WTC11 (cell line): Measurements from ENCODE around the gene RAB6A. TPM values are rescaled to one million over a fixed set of nuclear protein-coding genes. Genes with fewer than 3 reads are reported as not detected.

ENCODE experiments used
- ATAC-seq: fragments of 200-7000 bp; cut with Tn5 transposase; 2 replicates; pipeline ENCODE4 v1.10.0; 2021; ENCODE audit warnings: mild to moderate bottlenecking, moderate library complexity
- CTCF ChIA-PET: fragments of 300-600 bp; sonication (Branson Sonifier 250); formaldehyde crosslinking; loops from one replicate; lab custom pipeline; 2021; ENCODE audit warnings: antibody characterized with exemption; lab: Charles Lee
- POLR2A ChIA-PET: fragments of 350-600 bp; sonication (Branson Sonifier 250); formaldehyde crosslinking; loops from one replicate; lab custom pipeline; 2021; ENCODE audit warnings: antibody characterized with exemption; lab: Charles Lee
- DNase-seq: peaks from one replicate; pipeline ENCODE4 v3.0.0; 2021; ENCODE audit warnings: low spot score
- H3K27ac Mint-ChIP-seq: 2 replicates; pipeline ENCODE4 v1.8.0; 2021; ENCODE audit warnings: mixed read lengths
- H3K27me3 Mint-ChIP-seq: 2 replicates; pipeline ENCODE4 v1.8.0; 2021; ENCODE audit warnings: low read depth, mild to moderate bottlenecking, moderate library complexity, mixed read lengths
- H3K36me3 Mint-ChIP-seq: 2 replicates; pipeline ENCODE4 v1.8.0; 2021; ENCODE audit warnings: mixed read lengths
- H3K4me1 Mint-ChIP-seq: 2 replicates; pipeline ENCODE4 v1.8.0; 2022; ENCODE audit warnings: mixed read lengths
- H3K4me3 Mint-ChIP-seq: 2 replicates; pipeline ENCODE4 v1.8.0; 2021; ENCODE audit warnings: mild to moderate bottlenecking, moderate library complexity, mixed read lengths
- H3K9me3 Mint-ChIP-seq: 2 replicates; pipeline ENCODE4 v1.8.0; 2021; ENCODE audit warnings: mixed read lengths
- ESRRA ChIP-seq: sonication (generic); formaldehyde crosslinking; IDR thresholded peaks from 2 replicates; pipeline ENCODE4 v1.8.1; 2022; ENCODE audit warnings: mild to moderate bottlenecking, missing genetic modification reagents, borderline replicate concordance
- GTF2I ChIP-seq: fragments of 250-450 bp; sonication (Bioruptor Pico); conservative IDR thresholded peaks from 2 replicates; pipeline ENCODE4 v1.4.0; 2021; ENCODE audit warnings: mild to moderate bottlenecking
- MXD4 ChIP-seq: fragments of 250-450 bp; sonication (Bioruptor Pico); IDR thresholded peaks from 2 replicates; pipeline ENCODE4 v1.8.0; 2021; ENCODE audit warnings: mild to moderate bottlenecking, moderate library complexity, borderline replicate concordance
- NR3C1 ChIP-seq: sonication (generic); formaldehyde crosslinking; conservative IDR thresholded peaks from 2 replicates; pipeline ENCODE4 v1.8.1; 2023; ENCODE audit warnings: low read depth, mild to moderate bottlenecking, missing genetic modification reagents
- OVOL2 ChIP-seq: fragments of 250-450 bp; sonication (Bioruptor Pico); IDR thresholded peaks from 2 replicates; pipeline ENCODE4 v1.9.0; 2021; ENCODE audit warnings: mild to moderate bottlenecking, borderline replicate concordance
- PRRX2 ChIP-seq: fragments of 250-450 bp; sonication (Bioruptor Pico); IDR thresholded peaks from 2 replicates; pipeline ENCODE4 v1.8.0; 2021; ENCODE audit warnings: mild to moderate bottlenecking
- RELA ChIP-seq: sonication (generic); formaldehyde crosslinking; IDR thresholded peaks from 2 replicates; pipeline ENCODE4 v1.8.1; 2022; ENCODE audit warnings: missing genetic modification reagents, mild to moderate bottlenecking, borderline replicate concordance
- TEAD4 ChIP-seq: sonication (generic); formaldehyde crosslinking; IDR thresholded peaks from 2 replicates; pipeline ENCODE4 v1.8.0; 2022; ENCODE audit warnings: mild to moderate bottlenecking, missing genetic modification reagents
- ZBTB21 ChIP-seq: sonication (generic); formaldehyde crosslinking; IDR thresholded peaks from 2 replicates; pipeline ENCODE4 v1.8.1; 2023; ENCODE audit warnings: mild to moderate bottlenecking, missing genetic modification reagents, borderline replicate concordance
- ZNF121 ChIP-seq: sonication (generic); formaldehyde crosslinking; IDR thresholded peaks from 2 replicates; pipeline ENCODE4 v1.8.0; 2023; ENCODE audit warnings: missing genetic modification reagents
- ZNF219 ChIP-seq: sonication (generic); formaldehyde crosslinking; IDR thresholded peaks from 2 replicates; pipeline ENCODE4 v1.8.0; 2023; ENCODE audit warnings: missing genetic modification reagents, mild to moderate bottlenecking, borderline replicate concordance
- total RNA-seq: library from RNA; stranded (reverse); gene quantifications from 3 replicates; pipeline ENCODE4 v1.2.3, GENCODE V29; 2021
- TF ChIP-seq, protein P1 (sequence below): sonication (generic); formaldehyde crosslinking; IDR thresholded peaks from 2 replicates; pipeline ENCODE4 v1.8.1; 2022; ENCODE audit warnings: low read depth, missing genetic modification reagents, borderline replicate concordance
- TF ChIP-seq, protein P2 (sequence below): fragments of 250-450 bp; sonication (Bioruptor Pico); IDR thresholded peaks from 2 replicates; pipeline ENCODE4 v1.9.0; 2021; ENCODE audit warnings: moderate library complexity, mild to moderate bottlenecking, inconsistent platforms, borderline replicate concordance
- TF ChIP-seq, protein P3 (sequence below): sonication (generic); formaldehyde crosslinking; IDR thresholded peaks from 2 replicates; pipeline ENCODE4 v1.8.0; 2022; ENCODE audit warnings: mild to moderate bottlenecking, missing genetic modification reagents
- TF ChIP-seq, protein P4 (sequence below): sonication (generic); formaldehyde crosslinking; IDR thresholded peaks from 2 replicates; pipeline ENCODE4 v1.8.1; 2023; ENCODE audit warnings: mild to moderate bottlenecking, missing genetic modification reagents, borderline replicate concordance
- TF ChIP-seq, protein P5 (sequence below): sonication (generic); formaldehyde crosslinking; IDR thresholded peaks from 2 replicates; pipeline ENCODE4 v1.8.1; 2023; ENCODE audit warnings: mild to moderate bottlenecking, missing genetic modification reagents, moderate library complexity
- TF ChIP-seq, protein P6 (sequence below): sonication (generic); formaldehyde crosslinking; IDR thresholded peaks from 2 replicates; pipeline ENCODE4 v1.8.1; 2022; ENCODE audit warnings: mild to moderate bottlenecking, moderate library complexity, missing genetic modification reagents
- TF ChIP-seq, protein P7 (sequence below): sonication (generic); formaldehyde crosslinking; conservative IDR thresholded peaks from 2 replicates; pipeline ENCODE4 v1.8.1; 2023; ENCODE audit warnings: mild to moderate bottlenecking, low read depth, missing genetic modification reagents, moderate library complexity
- TF ChIP-seq, protein P8 (sequence below): sonication (generic); formaldehyde crosslinking; IDR thresholded peaks from 2 replicates; pipeline ENCODE4 v1.8.1; 2022; ENCODE audit warnings: missing genetic modification reagents, borderline replicate concordance

Gene RAB6A
- total RNA-seq, 1 experiment from 2014 or later: 107 TPM

DNA sequence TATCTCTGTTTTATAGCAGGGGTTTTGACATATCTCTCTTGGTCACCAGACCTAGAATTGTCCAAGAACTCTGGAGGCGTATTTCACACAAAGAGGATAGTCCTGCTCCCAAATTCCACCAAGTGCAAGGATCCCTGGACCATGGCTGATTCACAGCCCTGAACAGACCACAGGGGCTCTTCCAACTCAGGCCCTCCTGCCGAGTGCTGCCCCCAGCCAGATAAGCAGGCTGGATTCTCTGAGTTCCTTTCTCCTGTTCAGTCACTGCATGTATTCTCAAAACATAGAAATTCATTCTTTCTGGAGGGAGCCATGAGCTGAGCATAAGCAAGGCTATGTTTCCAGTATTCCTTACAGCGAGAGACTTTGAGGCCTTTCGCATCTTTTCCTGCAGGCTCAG lies 127.9 kb downstream of the RAB6A start:
- ATAC-seq (no peak), DNase-seq (no peak)
- TF ChIP-seq MXD4 (CRISPR knock-in tag) (no peak), ZNF121 (no peak), GTF2I (CRISPR knock-in tag) (no peak), ZNF219 (CRISPR knock-in tag) (no peak), RELA (CRISPR knock-in tag) (no peak), TEAD4 (CRISPR knock-in tag) (no peak), NR3C1 (CRISPR knock-in tag) (no peak), OVOL2 (CRISPR knock-in tag) (no peak), PRRX2 (CRISPR knock-in tag) (no peak), ZBTB21 (CRISPR knock-in tag) (no peak), ESRRA (CRISPR knock-in tag) (no peak)
- TF ChIP-seq, protein P1, sequence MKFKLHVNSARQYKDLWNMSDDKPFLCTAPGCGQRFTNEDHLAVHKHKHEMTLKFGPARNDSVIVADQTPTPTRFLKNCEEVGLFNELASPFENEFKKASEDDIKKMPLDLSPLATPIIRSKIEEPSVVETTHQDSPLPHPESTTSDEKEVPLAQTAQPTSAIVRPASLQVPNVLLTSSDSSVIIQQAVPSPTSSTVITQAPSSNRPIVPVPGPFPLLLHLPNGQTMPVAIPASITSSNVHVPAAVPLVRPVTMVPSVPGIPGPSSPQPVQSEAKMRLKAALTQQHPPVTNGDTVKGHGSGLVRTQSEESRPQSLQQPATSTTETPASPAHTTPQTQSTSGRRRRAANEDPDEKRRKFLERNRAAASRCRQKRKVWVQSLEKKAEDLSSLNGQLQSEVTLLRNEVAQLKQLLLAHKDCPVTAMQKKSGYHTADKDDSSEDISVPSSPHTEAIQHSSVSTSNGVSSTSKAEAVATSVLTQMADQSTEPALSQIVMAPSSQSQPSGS: no peak
- TF ChIP-seq, protein P2, sequence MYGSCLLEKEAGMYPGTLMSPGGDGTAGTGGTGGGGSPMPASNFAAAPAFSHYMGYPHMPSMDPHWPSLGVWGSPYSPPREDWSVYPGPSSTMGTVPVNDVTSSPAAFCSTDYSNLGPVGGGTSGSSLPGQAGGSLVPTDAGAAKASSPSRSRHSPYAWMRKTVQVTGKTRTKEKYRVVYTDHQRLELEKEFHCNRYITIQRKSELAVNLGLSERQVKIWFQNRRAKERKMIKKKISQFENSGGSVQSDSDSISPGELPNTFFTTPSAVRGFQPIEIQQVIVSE (CRISPR knock-in tag): no peak
- TF ChIP-seq, protein P3, sequence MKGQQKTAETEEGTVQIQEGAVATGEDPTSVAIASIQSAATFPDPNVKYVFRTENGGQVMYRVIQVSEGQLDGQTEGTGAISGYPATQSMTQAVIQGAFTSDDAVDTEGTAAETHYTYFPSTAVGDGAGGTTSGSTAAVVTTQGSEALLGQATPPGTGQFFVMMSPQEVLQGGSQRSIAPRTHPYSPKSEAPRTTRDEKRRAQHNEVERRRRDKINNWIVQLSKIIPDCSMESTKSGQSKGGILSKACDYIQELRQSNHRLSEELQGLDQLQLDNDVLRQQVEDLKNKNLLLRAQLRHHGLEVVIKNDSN (CRISPR knock-in tag): no peak
- TF ChIP-seq, protein P4, sequence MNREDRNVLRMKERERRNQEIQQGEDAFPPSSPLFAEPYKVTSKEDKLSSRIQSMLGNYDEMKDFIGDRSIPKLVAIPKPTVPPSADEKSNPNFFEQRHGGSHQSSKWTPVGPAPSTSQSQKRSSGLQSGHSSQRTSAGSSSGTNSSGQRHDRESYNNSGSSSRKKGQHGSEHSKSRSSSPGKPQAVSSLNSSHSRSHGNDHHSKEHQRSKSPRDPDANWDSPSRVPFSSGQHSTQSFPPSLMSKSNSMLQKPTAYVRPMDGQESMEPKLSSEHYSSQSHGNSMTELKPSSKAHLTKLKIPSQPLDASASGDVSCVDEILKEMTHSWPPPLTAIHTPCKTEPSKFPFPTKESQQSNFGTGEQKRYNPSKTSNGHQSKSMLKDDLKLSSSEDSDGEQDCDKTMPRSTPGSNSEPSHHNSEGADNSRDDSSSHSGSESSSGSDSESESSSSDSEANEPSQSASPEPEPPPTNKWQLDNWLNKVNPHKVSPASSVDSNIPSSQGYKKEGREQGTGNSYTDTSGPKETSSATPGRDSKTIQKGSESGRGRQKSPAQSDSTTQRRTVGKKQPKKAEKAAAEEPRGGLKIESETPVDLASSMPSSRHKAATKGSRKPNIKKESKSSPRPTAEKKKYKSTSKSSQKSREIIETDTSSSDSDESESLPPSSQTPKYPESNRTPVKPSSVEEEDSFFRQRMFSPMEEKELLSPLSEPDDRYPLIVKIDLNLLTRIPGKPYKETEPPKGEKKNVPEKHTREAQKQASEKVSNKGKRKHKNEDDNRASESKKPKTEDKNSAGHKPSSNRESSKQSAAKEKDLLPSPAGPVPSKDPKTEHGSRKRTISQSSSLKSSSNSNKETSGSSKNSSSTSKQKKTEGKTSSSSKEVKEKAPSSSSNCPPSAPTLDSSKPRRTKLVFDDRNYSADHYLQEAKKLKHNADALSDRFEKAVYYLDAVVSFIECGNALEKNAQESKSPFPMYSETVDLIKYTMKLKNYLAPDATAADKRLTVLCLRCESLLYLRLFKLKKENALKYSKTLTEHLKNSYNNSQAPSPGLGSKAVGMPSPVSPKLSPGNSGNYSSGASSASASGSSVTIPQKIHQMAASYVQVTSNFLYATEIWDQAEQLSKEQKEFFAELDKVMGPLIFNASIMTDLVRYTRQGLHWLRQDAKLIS (CRISPR knock-in tag): no peak
- TF ChIP-seq, protein P5, sequence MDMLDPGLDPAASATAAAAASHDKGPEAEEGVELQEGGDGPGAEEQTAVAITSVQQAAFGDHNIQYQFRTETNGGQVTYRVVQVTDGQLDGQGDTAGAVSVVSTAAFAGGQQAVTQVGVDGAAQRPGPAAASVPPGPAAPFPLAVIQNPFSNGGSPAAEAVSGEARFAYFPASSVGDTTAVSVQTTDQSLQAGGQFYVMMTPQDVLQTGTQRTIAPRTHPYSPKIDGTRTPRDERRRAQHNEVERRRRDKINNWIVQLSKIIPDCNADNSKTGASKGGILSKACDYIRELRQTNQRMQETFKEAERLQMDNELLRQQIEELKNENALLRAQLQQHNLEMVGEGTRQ (CRISPR knock-in tag): no peak
- TF ChIP-seq, protein P6, sequence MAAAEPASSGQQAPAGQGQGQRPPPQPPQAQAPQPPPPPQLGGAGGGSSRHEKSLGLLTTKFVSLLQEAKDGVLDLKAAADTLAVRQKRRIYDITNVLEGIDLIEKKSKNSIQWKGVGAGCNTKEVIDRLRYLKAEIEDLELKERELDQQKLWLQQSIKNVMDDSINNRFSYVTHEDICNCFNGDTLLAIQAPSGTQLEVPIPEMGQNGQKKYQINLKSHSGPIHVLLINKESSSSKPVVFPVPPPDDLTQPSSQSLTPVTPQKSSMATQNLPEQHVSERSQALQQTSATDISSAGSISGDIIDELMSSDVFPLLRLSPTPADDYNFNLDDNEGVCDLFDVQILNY (CRISPR knock-in tag): no peak
- TF ChIP-seq, protein P7, sequence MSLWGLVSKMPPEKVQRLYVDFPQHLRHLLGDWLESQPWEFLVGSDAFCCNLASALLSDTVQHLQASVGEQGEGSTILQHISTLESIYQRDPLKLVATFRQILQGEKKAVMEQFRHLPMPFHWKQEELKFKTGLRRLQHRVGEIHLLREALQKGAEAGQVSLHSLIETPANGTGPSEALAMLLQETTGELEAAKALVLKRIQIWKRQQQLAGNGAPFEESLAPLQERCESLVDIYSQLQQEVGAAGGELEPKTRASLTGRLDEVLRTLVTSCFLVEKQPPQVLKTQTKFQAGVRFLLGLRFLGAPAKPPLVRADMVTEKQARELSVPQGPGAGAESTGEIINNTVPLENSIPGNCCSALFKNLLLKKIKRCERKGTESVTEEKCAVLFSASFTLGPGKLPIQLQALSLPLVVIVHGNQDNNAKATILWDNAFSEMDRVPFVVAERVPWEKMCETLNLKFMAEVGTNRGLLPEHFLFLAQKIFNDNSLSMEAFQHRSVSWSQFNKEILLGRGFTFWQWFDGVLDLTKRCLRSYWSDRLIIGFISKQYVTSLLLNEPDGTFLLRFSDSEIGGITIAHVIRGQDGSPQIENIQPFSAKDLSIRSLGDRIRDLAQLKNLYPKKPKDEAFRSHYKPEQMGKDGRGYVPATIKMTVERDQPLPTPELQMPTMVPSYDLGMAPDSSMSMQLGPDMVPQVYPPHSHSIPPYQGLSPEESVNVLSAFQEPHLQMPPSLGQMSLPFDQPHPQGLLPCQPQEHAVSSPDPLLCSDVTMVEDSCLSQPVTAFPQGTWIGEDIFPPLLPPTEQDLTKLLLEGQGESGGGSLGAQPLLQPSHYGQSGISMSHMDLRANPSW (CRISPR knock-in tag): no peak
- TF ChIP-seq, protein P8, sequence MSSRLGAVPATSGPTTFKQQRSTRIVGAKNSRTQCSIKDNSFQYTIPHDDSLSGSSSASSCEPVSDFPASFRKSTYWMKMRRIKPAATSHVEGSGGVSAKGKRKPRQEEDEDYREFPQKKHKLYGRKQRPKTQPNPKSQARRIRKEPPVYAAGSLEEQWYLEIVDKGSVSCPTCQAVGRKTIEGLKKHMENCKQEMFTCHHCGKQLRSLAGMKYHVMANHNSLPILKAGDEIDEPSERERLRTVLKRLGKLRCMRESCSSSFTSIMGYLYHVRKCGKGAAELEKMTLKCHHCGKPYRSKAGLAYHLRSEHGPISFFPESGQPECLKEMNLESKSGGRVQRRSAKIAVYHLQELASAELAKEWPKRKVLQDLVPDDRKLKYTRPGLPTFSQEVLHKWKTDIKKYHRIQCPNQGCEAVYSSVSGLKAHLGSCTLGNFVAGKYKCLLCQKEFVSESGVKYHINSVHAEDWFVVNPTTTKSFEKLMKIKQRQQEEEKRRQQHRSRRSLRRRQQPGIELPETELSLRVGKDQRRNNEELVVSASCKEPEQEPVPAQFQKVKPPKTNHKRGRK (CRISPR knock-in tag): no peak
- ChIA-PET POLR2A (no interaction called here), CTCF (no interaction called here)
- no peak overlapping the region for H3K4me3 Mint-ChIP-seq
- H3K9me3 Mint-ChIP-seq: peaks cover 13% of the 10 kb centered on the region
- H3K36me3 Mint-ChIP-seq: no peaks in the 10 kb centered on the region
- peaks cover 98% of the 10 kb centered on the region for H3K27me3 Mint-ChIP-seq
- peaks cover 26% of the 10 kb centered on the region for H3K4me1 Mint-ChIP-seq
- no peak overlapping the region for H3K27ac Mint-ChIP-seq
